Keratinocyte (primary cell): ENCODE results near the gene MRPL39. TPM values are rescaled to one million over a fixed set of nuclear protein-coding genes. Genes with fewer than 3 reads are reported as not detected.

Source experiments
- DNase-seq: peaks from one replicate; pipeline ENCODE4 v3.0.0-alpha.2; 2011; ENCODE audit warnings: low read depth, missing footprints, low spot score
- FAIRE-seq: peaks from 2 replicates; lab custom pipeline; 2011; peaks lifted over from hg19 to GRCh38; lab: Jason Lieb, UNC
- H2AFZ ChIP-seq: 2 replicates; pipeline ENCODE4 v1.6.0; 2012; ENCODE audit warnings: low read length, control low read depth, inconsistent platforms; ENCODE audit not compliant: control insufficient read depth
- H3K27ac ChIP-seq: 2 replicates; pipeline ENCODE4 v1.5.1; 2011; ENCODE audit warnings: low read length; ENCODE audit not compliant: control insufficient read depth, insufficient read depth
- H3K27me3 ChIP-seq: 3 replicates; pipeline ENCODE4 v1.6.0; 2011; ENCODE audit warnings: low read length; ENCODE audit not compliant: control insufficient read depth, insufficient read depth; ENCODE audit errors: extremely low read depth
- H3K36me3 ChIP-seq, 2 experiments: 2 replicates in 1 of 2; 3 replicates in 1 of 2; pipeline ENCODE4 v1.5.1; 2011; ENCODE audit warnings: low read length in 2 of 2, mild to moderate bottlenecking in 1 of 2; ENCODE audit not compliant: control insufficient read depth in 2 of 2, insufficient read depth in 2 of 2; ENCODE audit errors: extremely low read depth in 1 of 2
- H3K4me1 ChIP-seq: 3 replicates; pipeline ENCODE4 v1.5.1; 2011; ENCODE audit warnings: low read length; ENCODE audit not compliant: control insufficient read depth, insufficient read depth; ENCODE audit errors: extremely low read depth
- H3K4me2 ChIP-seq: 3 replicates; pipeline ENCODE4 v1.6.0; 2011; ENCODE audit warnings: low read depth, low read length; ENCODE audit not compliant: control insufficient read depth, insufficient read depth; ENCODE audit errors: extremely low read depth
- H3K4me3 ChIP-seq, 3 experiments: fragments of 200-600 bp in 1 of 3; sonication (generic) in 1 of 3; 2 replicates in 2 of 3; 3 replicates in 1 of 3; pipeline ENCODE4 v1.5.1; 2011 to 2016; ENCODE audit warnings: low read length in 3 of 3, mild to moderate bottlenecking in 3 of 3, control low read depth in 2 of 3, inconsistent platforms in 1 of 3, low read depth in 1 of 3, mixed read lengths in 1 of 3, mixed run types in 1 of 3, moderate library complexity in 1 of 3; ENCODE audit not compliant: control insufficient read depth in 2 of 3, insufficient read depth in 2 of 3; ENCODE audit errors: extremely low read depth in 1 of 3
- H3K79me2 ChIP-seq: 2 replicates; pipeline ENCODE4 v1.6.0; 2012; ENCODE audit warnings: low read length; ENCODE audit not compliant: control insufficient read depth, insufficient read depth
- H3K9ac ChIP-seq: 3 replicates; pipeline ENCODE4 v1.6.0; 2011; ENCODE audit warnings: low read length; ENCODE audit not compliant: control insufficient read depth, insufficient read depth; ENCODE audit errors: extremely low read depth
- H3K9me1 ChIP-seq: 3 replicates; pipeline ENCODE4 v1.6.0; 2011; ENCODE audit warnings: low read length; ENCODE audit not compliant: control insufficient read depth, insufficient read depth; ENCODE audit errors: extremely low read depth
- H3K9me3 ChIP-seq: 2 replicates; pipeline ENCODE4 v1.5.1; 2012; ENCODE audit warnings: low read depth, low read length; ENCODE audit not compliant: control insufficient read depth
- H4K20me1 ChIP-seq: 3 replicates; pipeline ENCODE4 v1.6.0; 2011; ENCODE audit warnings: low read length; ENCODE audit not compliant: control insufficient read depth, insufficient read depth; ENCODE audit errors: extremely low read depth
- EZH2 ChIP-seq: IDR thresholded peaks from one replicate; pipeline ENCODE4 v1.6.1; 2012; ENCODE audit warnings: inconsistent platforms, mild to moderate bottlenecking, low read length, moderate library complexity
- dilution Hi-C: fragments of 300-500 bp; cut with MboI; formaldehyde crosslinking; loops from one replicate; pipeline ENCODE4 v1.7.0; 2020; ENCODE audit warnings: low sequenced_read_pairs; ENCODE audit not compliant: extremely low pct_ligation_motif_present
- polyA plus RNA-seq, 5 experiments: library from polyadenylated mRNA; depleted of rRNA in 3 of 5; stranded (reverse) in 3 of 5; stranded (forward) in 1 of 5; unstranded in 1 of 5; fragments of >200 nt; gene quantifications; 1 replicate in 1 of 5; 2 replicates in 3 of 5; 3 replicates in 1 of 5; pipeline versions ENCODE4 v1.2.1 to v1.2.3, GENCODE V29; 2011 to 2012; ENCODE audit warnings: missing spikeins in 2 of 5, low read depth in 1 of 5, low replicate concordance in 1 of 5
- TF ChIP-seq, protein P1 (sequence below), 3 experiments: IDR thresholded peaks in 1 of 3; conservative IDR thresholded peaks in 1 of 3; optimal IDR thresholded peaks in 1 of 3; 2 replicates in 2 of 3; 3 replicates in 1 of 3; pipeline versions ENCODE3 to v1.5.1; 2011; ENCODE audit warnings: low read length in 3 of 3, mild to moderate bottlenecking in 3 of 3, moderate library complexity in 2 of 3, control low read depth in 1 of 3, inconsistent platforms in 1 of 3; ENCODE audit not compliant: insufficient read depth in 2 of 3; ENCODE audit errors: extremely low read depth in 1 of 3

Gene MRPL39
- polyA plus RNA-seq, 1 donor (not counting 4 experiments of a cell fraction or from before 2014, with no cell fraction given), result 51.4 TPM

DNA sequence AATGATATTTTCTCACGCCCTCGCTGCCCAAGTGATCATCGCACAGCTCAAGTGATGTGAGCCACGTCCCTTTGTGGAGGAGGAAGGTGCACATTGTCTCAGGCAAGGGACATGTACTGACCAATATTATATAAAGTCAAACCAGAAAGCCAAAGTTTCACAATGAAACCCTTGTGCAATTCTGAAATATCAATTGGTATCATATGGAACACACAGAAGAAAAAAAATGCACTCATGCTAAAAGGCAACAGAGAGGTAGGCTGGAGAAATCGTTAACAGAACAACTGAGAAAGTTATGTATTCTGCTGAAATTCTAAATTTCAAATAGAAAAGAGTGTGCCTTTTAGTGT is 33.6 kb upstream of the MRPL39 start:
- no peaks in the 10 kb centered on the region for H3K79me2 ChIP-seq
- no peaks in the 10 kb centered on the region for H3K9me1 ChIP-seq
- H4K20me1 ChIP-seq, result no peaks in the 10 kb centered on the region
- dilution Hi-C loops, result no loop called here
- TF ChIP-seq, protein P1, sequence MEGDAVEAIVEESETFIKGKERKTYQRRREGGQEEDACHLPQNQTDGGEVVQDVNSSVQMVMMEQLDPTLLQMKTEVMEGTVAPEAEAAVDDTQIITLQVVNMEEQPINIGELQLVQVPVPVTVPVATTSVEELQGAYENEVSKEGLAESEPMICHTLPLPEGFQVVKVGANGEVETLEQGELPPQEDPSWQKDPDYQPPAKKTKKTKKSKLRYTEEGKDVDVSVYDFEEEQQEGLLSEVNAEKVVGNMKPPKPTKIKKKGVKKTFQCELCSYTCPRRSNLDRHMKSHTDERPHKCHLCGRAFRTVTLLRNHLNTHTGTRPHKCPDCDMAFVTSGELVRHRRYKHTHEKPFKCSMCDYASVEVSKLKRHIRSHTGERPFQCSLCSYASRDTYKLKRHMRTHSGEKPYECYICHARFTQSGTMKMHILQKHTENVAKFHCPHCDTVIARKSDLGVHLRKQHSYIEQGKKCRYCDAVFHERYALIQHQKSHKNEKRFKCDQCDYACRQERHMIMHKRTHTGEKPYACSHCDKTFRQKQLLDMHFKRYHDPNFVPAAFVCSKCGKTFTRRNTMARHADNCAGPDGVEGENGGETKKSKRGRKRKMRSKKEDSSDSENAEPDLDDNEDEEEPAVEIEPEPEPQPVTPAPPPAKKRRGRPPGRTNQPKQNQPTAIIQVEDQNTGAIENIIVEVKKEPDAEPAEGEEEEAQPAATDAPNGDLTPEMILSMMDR (optimal IDR thresholded peaks at IDR 0.05 in 1 of 3, IDR thresholded peaks at IDR 0.05 in 1 of 3, conservative IDR thresholded peaks at IDR 0.05 in 1 of 3; ENCODE audit: extremely low read depth in 1 of 3, insufficient read depth in 2 of 3, low read length in 3 of 3), result no peak
- no peak for TF ChIP-seq EZH2
- no peak overlapping the region for H3K4me2 ChIP-seq
- DNase-seq (no peak), FAIRE-seq (no peak)
- peaks cover 41% of the 10 kb centered on the region for H3K27me3 ChIP-seq
- H3K4me3 ChIP-seq, result no peak overlapping the region
- no peak overlapping the region for H3K27ac ChIP-seq
- no peak overlapping the region for H2AFZ ChIP-seq
- no peak overlapping the region for H3K9ac ChIP-seq
- peaks cover 4% of the 10 kb centered on the region for H3K4me1 ChIP-seq
- H3K9me3 ChIP-seq, result no peaks in the 10 kb centered on the region
- no peaks in the 10 kb centered on the region for H3K36me3 ChIP-seq

DNA sequence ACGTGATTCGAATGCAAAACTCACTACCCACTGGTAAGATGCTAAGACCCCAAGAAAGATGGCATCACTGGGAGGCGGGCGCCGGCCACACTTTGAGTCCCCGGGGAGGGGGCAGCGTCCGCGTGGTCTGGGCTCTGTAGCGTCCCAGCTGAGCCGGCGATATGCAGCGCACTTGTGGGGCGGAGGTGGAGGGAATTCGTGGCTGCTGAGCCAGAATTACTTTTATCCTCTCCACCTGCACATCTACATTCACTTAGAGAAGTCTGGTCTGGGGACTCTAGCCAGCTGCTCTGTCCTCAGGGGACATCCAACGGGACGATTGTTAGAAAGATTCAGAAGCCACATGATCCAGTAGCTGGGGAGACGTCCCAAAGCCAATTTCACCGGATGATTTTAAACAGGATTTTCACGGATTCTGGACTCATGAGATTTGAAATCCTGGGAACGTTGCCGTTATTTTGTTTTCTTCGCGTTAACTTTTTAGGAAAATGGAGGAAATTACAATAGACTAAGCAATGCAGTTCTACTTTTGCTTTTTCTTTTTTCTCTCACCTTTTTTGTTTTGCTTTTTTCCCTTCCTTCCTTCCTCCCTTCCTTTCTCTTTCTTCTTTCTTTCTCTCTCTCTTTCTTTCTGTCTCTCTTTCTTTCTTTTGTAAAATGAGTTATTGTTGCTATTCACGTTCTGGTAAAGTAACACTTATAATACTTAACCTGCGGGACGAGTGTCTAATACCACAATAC is 33.1 kb upstream of the MRPL39 start:
- TF ChIP-seq, protein P1 (optimal IDR thresholded peaks at IDR 0.05 in 1 of 3, IDR thresholded peaks at IDR 0.05 in 1 of 3, conservative IDR thresholded peaks at IDR 0.05 in 1 of 3; ENCODE audit: extremely low read depth in 1 of 3, insufficient read depth in 2 of 3, low read length in 3 of 3), result no peak
- TF ChIP-seq EZH2, result peak; percentile 60

More for the DNA sequence above, 33.1 kb upstream of the MRPL39 start:
- H3K27me3 ChIP-seq, result peaks cover 42% of the 10 kb centered on the region
- dilution Hi-C loops, result no loop called here
- peaks cover 4% of the 10 kb centered on the region for H3K4me1 ChIP-seq
- DNase-seq, result no peak
- H3K36me3 ChIP-seq, result no peaks in the 10 kb centered on the region
- H3K9me1 ChIP-seq, result no peaks in the 10 kb centered on the region
- no peaks in the 10 kb centered on the region for H4K20me1 ChIP-seq
- no peak overlapping the region for H3K9ac ChIP-seq
- peak overlapping the region; percentile 48 for H3K4me2 ChIP-seq
- H2AFZ ChIP-seq, result no peak overlapping the region
- H3K9me3 ChIP-seq, result no peaks in the 10 kb centered on the region
- H3K79me2 ChIP-seq, result no peaks in the 10 kb centered on the region
- no peak overlapping the region for H3K27ac ChIP-seq
- no peak for FAIRE-seq
- H3K4me3 ChIP-seq, result peak overlapping the region in 1 of 3 experiments; percentile 12
